GDM1 (cell line): ENCODE results near the gene EXOSC3.
"Not testable (repeated sequence)": the region's sequence is repeated elsewhere in the genome, so short reads cannot be mapped to it uniquely, and the experiment has no call there.

Experiments used
- DNase-seq: peaks from one replicate; lab custom pipeline; 2025; lab: John Stamatoyannopoulos, UW

EXOSC3 gene

GRCh38 chr9:37784616-37785483, at the start of gene EXOSC3:
EXOSC3 (minus strand) TSS chr9:37785064; CDS start chr9:37785044, 20 bp downstream.
- peak; percentile 81 for DNase-seq

GRCh38 chr9:37827483-37828165, 42.8 kb upstream of the EXOSC3 start:
- no peak for DNase-seq

GRCh38 chr9:37825174-37825573, 40.3 kb upstream of the EXOSC3 start:
- not testable (repeated sequence) for DNase-seq

GRCh38 chr9:37820142-37820541, 35.3 kb upstream of the EXOSC3 start:
- no peak for DNase-seq

- no peak for DNase-seq
Measured at GRCh38 chr9:37818849-37819248, 34.0 kb upstream of the EXOSC3 start.

GRCh38 chr9:37812773-37813379, 28.0 kb upstream of the EXOSC3 start:
- no peak for DNase-seq

- no peak for DNase-seq
Measured at GRCh38 chr9:37811906-37812476, 27.1 kb upstream of the EXOSC3 start.

GRCh38 chr9:37809676-37810075, 24.8 kb upstream of the EXOSC3 start:
- DNase-seq: not testable (repeated sequence)

- no peak for DNase-seq
Measured at GRCh38 chr9:37806271-37806670, 21.4 kb upstream of the EXOSC3 start.

- DNase-seq: no peak
Measured at GRCh38 chr9:37801959-37802711, 17.3 kb upstream of the EXOSC3 start.

GRCh38 chr9:37801287-37801850, 16.5 kb upstream of the EXOSC3 start:
- no peak for DNase-seq

GRCh38 chr9:37800631-37801286, 15.9 kb upstream of the EXOSC3 start, which contains the start of gene DCAF10:
DCAF10 (plus strand) TSS chr9:37800797; CDS start chr9:37800867, 70 bp downstream.
- DNase-seq: peak; percentile 79

GRCh38 chr9:37798677-37799076, 13.8 kb upstream of the EXOSC3 start:
- DNase-seq: no peak

- DNase-seq: no peak
Measured at GRCh38 chr9:37796232-37796631, 11.4 kb upstream of the EXOSC3 start.

GRCh38 chr9:37792122-37792521, 7.3 kb upstream of the EXOSC3 start:
- DNase-seq: no peak

- DNase-seq: no peak
Measured at GRCh38 chr9:37790096-37790495, 5.2 kb upstream of the EXOSC3 start.

GRCh38 chr9:37788332-37788731, 3.5 kb upstream of the EXOSC3 start:
- no peak for DNase-seq

- DNase-seq: no peak
Measured at GRCh38 chr9:37787059-37787458, 2.2 kb upstream of the EXOSC3 start.

GRCh38 chr9:37784291-37784615, 611 bp downstream of the EXOSC3 start:
- DNase-seq: no peak

- DNase-seq: no peak
Measured at GRCh38 chr9:37778534-37778933, 6.3 kb downstream of the EXOSC3 start.

- no peak for DNase-seq
Measured at GRCh38 chr9:37776328-37776727, 8.5 kb downstream of the EXOSC3 start.
